ENCODE data around the gene FAM50B.

DNA sequence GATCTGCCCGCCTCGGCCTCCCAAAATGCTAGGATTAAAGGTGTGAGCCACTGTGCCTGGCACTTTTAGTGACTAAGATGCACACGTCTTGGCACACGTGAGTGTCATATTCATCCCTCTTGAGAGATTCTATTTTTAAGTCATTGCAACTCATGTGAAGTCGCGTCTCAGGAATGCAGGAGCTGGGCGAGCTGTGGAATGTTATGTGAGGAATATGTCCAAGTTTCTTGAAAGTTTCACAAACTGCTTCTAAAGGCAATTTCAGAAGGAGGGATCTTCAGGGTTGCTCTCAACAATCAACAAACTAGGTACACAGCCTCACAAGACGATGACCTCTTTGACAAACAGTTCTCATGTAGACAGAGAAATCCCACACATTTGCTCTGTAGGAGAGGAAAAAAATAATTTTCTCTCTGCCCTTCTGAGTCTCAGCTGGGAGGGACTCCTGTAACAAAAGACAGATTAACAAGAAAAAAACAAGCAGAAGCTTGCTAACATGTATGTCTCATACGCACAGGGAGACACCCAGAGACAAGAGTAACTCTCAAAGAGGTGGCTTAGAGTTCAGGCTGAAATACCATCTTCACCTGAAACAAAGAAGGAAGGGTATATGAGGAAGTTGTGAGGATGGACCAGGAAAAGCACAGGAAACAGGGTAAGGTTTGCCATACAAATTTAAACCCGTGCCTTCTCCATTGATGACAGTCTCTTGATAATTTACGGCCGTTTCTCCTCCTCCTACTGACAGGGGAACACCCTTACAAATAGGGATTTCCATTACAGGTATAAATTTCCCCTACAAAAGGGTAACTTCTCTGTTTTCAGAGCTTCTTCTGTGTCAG, 45.3 kb upstream of the FAM50B start:
- TF ChIP-seq, protein P1, sequence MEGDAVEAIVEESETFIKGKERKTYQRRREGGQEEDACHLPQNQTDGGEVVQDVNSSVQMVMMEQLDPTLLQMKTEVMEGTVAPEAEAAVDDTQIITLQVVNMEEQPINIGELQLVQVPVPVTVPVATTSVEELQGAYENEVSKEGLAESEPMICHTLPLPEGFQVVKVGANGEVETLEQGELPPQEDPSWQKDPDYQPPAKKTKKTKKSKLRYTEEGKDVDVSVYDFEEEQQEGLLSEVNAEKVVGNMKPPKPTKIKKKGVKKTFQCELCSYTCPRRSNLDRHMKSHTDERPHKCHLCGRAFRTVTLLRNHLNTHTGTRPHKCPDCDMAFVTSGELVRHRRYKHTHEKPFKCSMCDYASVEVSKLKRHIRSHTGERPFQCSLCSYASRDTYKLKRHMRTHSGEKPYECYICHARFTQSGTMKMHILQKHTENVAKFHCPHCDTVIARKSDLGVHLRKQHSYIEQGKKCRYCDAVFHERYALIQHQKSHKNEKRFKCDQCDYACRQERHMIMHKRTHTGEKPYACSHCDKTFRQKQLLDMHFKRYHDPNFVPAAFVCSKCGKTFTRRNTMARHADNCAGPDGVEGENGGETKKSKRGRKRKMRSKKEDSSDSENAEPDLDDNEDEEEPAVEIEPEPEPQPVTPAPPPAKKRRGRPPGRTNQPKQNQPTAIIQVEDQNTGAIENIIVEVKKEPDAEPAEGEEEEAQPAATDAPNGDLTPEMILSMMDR (conservative IDR thresholded peaks at IDR 0.05; ENCODE audit: low read length), result no peak
- TF ChIP-seq EZH2phosphoT487 (IDR thresholded peaks at IDR 0.05; ENCODE audit: borderline replicate concordance), result no peak
